ENCODE results near the gene PYGO1.

GRCh38 chr15:55613727-55614126 is 25.6 kb upstream of the PYGO1 start:
- no peak for TF ChIP-seq ZNF565 (CRISPR knock-in tag; conservative IDR thresholded peaks at IDR 0.05; ENCODE audit: low read depth)
- TF ChIP-seq RARB (CRISPR knock-in tag; IDR thresholded peaks at IDR 0.05) = no peak
- no peak for TF ChIP-seq TSHZ2 (CRISPR knock-in tag; IDR thresholded peaks at IDR 0.05)
- no peak for TF ChIP-seq BACH2 (CRISPR knock-in tag; IDR thresholded peaks at IDR 0.05; ENCODE audit: borderline replicate concordance)
- no peak for TF ChIP-seq SNAI2 (CRISPR knock-in tag; IDR thresholded peaks at IDR 0.05)
- no peak for TF ChIP-seq ZFP3 (CRISPR knock-in tag; IDR thresholded peaks at IDR 0.05)
- no peak for TF ChIP-seq CREB5 (CRISPR knock-in tag; IDR thresholded peaks at IDR 0.05; ENCODE audit: low read depth)
- no peak for TF ChIP-seq PATZ1 (CRISPR knock-in tag; IDR thresholded peaks at IDR 0.05; ENCODE audit: borderline replicate concordance)
- TF ChIP-seq ZNF8 (CRISPR knock-in tag; IDR thresholded peaks at IDR 0.05) = no peak
- TF ChIP-seq CSDC2 (CRISPR knock-in tag; IDR thresholded peaks at IDR 0.05) = no peak
- no peak for TF ChIP-seq CSRNP3 (CRISPR knock-in tag; IDR thresholded peaks at IDR 0.05)
- TF ChIP-seq ZNF70 (CRISPR knock-in tag; IDR thresholded peaks at IDR 0.05) = no peak
